NCI-H446 treated with DMSO at 0.1 percent for 48 hours (cell line): ENCODE data around the gene MARVELD3.
"Not testable (repeated sequence)": the region's sequence is repeated elsewhere in the genome, so short reads cannot be mapped to it uniquely, and the experiment has no call there.

Experiments
- DNase-seq: peaks from one replicate; lab custom pipeline; 2025; lab: John Stamatoyannopoulos, UW

MARVELD3 gene

DNA sequence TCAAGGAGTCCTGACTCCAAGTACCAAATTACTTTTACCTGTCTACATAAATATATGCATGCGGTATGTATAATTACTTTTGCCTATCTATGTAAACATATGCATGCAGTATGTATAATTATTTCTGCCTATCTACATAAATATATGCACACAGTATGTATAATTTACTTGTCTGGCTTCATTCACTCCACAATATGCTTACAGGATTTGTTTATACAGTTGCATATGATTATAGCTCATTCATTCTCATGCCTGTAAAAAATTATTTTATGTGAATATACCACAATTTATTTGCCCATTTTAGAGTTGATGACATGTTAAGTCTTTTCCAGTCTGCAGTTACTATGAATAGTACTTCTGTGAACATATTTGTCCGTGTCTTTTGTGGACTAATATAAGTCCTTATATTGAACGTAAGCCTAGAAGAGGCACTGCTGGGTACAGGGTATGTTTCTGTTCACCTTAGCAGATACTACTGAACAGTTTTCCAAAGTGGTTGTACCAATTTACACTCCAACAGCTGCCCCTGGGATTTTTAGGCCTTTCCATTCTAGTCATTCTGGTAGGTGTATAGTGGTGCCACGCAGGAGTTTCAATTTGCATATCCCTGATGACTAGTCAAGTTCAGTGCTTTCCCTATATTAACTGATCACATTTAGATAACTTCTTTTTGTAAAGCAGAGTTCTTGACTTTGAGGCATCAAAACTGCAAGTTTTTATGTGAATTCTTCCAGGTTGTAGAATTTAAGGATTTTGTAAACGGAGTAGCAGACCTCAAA lies 47.0 kb downstream of the MARVELD3 start:
- DNase-seq: no peak

DNA sequence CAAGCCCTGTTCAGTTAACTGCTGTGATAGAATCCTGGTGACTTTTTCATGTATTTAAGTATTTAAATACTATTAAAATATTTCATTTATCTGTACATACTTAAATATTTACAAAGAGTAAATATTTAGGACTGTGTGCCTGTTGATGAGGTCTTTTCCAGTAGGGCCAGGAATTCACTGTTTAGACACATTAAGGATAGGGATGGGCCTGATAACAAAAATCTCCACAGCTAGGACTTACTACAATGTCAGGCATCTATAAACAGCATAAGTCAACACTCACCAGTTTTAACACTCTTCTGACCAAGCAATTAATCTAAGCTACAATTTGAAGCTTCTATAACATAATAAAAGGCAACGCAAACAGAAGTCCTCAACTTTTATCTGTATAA lies 47.6 kb downstream of the MARVELD3 start:
- DNase-seq: no peak

DNA sequence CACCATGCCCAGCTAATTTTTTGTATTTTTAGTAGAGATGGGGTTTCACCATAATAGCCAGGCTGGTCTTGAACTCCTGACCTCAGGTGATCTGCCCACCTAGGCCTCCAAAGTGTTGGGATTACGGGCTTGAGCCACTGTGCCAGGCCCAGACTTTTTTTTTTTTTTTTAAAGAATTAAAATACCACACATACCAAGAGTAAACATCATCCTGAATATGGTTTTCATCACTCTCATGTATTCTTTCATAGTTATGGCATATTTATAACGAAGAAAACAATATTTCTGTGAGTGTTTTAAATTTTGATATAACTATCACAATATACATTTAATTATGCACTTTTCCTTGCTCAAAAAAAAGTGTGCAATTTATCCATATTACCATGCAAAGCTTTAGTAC lies 48.2 kb downstream of the MARVELD3 start:
- no peak for DNase-seq

DNA sequence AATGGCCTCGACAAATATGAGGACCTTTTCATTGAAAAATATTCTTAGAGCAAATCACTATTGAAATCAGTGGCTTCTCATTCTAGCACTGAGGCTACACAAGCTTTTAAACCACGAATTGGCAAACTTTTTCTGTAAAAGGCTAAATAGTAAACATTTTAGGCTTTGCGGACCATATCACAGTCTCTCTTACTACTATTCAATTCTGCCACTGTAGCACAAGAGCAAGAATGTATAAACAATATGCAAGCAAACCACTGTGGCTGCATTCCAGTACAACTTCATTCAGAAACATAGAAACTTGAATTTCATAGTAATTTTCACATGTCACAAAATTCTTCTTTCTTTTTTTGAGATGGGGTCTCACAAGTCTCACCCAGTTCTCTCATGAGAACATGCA lies 49.4 kb downstream of the MARVELD3 start:
- no peak for DNase-seq

DNA sequence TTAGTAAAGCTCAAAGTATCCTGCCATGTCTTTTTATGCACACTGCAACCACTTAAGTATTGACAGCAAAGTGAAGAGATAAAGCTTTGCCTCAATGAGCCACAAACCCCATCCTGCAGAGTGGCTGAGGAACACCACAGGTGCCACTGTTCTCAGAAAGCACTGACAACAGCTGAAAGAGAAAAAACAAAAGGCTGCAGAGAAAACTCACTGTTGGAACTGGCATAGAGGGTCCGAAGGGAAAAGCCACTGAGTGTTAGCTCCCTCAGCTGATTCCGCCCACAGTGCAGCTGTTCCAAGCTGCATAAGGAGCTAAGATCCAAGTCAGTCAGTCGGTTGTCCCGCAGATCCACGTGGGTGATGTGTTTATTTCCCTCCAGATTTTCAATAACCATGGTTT lies 50.3 kb downstream of the MARVELD3 start:
- no peak for DNase-seq

DNA sequence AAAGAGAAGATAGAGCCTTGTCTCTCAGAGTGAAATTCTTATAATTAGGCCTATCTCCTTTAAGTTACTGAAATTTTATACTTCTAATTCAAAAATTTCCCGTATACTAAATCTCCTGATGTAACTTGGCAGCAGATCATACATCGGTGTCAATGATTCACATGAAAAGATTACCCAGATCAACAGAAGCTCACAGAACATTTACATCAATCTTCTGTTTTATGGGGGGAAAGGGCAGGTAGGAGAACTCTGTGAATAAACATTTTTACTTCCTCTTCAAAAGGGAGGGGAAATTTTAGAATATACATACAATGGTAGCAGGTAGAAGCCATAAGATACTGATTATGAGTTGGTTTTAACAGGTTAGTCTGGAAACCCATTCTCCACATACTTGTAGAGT lies 55.4 kb downstream of the MARVELD3 start:
- no peak for DNase-seq

DNA sequence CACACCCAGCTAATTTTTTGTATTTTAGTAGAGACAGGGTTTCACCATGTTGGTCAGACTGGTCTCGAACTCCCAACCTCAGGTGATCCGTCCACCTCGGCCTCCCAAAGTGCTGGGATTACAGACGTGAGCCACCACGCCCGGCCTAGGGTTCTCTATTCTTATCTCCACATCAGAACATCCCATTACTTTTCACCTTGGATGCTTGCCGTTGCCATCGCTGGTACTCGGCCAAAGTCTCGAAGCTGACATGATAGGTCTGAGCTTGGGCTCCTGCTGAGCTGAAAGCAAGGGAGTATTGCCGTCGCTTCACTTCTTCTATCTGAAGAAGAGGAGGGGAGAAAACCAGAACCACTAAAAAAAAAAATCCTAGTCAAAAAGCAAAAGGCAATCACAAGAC lies 58.3 kb downstream of the MARVELD3 start:
- not testable (repeated sequence) for DNase-seq
